Measurements from ENCODE around the gene LIN37. TPM values are rescaled to one million over a fixed set of nuclear protein-coding genes. Genes with fewer than 3 reads are reported as not detected.

LIN37 gene
- total RNA-seq, 1 experiment from 2014 or later, result 5.9 TPM

DNA sequence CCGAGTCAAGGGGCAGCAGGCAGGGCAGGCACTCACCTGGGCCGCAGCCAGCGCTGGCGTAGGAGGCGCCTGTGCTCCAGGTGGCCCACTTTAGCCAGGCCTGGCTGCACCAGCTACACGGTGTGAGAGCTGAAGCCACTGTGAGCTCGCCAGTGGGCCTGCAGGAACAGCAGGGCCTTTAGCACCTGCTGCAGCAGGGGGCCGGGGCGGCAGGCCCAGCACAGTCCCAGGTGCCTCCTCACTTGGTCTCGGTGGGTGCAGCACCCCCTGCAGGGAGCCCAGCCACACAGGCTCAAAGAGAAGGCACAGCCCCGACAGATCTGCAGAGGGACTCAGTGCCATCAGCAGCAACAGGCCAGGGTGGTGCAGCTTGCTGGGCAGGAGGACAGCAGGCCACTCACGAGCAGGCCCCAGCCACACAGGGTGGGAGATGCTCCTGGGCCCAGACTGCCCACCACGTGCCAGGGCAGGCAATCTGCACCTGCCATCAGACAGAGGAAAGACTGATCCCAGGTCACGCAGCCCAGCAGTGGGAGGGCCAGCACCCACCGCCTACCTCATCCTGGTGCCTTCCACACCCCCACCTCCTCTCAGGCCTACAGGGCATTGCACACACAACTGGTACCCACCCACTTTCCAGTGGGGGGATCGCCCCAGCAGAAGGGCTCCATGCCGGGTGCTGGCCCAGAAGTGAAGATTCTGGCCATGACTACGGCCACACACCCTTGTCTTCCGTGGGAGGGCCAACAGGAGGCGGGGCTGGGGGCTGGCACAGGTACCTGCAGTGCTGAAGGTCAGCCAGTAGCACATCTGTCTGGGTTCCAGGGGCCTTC is 42.8 kb downstream of the LIN37 start:
- Histone ChIP-seq H2BK5ac (ENCODE audit: insufficient read length, low read length) (no peak overlapping the region), H3K9ac (ENCODE audit: extremely low read depth, insufficient read length, low read length) (no peak overlapping the region), H2BK120ac (ENCODE audit: low read depth, low read length, poor library complexity, severe bottlenecking) (no peak overlapping the region), H3K23ac (ENCODE audit: insufficient read length, low read depth, low read length) (no peak overlapping the region), H2AK5ac (ENCODE audit: insufficient read length, low read length) (no peak overlapping the region), H2BK12ac (ENCODE audit: insufficient read length, low read depth, low read length) (no peak overlapping the region), H4K91ac (ENCODE audit: insufficient read length, low read depth, low read length) (no peak overlapping the region), H3K27me3 (ENCODE audit: insufficient read depth, low read length) (no peaks in the 10 kb centered on the region; the same call in 1 of the 2 replicates), H3K4me2 (ENCODE audit: insufficient read depth, insufficient read length, low read length) (no peak overlapping the region), H4K20me1 (ENCODE audit: control insufficient read depth, insufficient read depth, insufficient read length) (peaks cover 3% of the 10 kb centered on the region), H3K4ac (ENCODE audit: low read depth, low read length) (no peak overlapping the region), H3K23me2 (ENCODE audit: insufficient read length, low read depth, low read length, poor library complexity, severe bottlenecking) (no peaks in the 10 kb centered on the region), H3K18ac (ENCODE audit: insufficient read length, low read depth, low read length) (no peak overlapping the region), H4K5ac (ENCODE audit: insufficient read length, low read depth, low read length) (no peak overlapping the region), H3K9me3 (ENCODE audit: control insufficient read depth, low read depth, low read length) (no peaks in the 10 kb centered on the region), H3K14ac (ENCODE audit: insufficient read depth, low read length) (no peak overlapping the region), H3T11ph (ENCODE audit: low read length) (no peak overlapping the region), H3K4me1 (ENCODE audit: insufficient read depth, low read length) (no peaks in the 10 kb centered on the region), H3K27ac (ENCODE audit: insufficient read length, low read depth, low read length) (no peak overlapping the region), H3K79me1 (ENCODE audit: insufficient read depth, low read depth, low read length, poor library complexity, severe bottlenecking) (no peaks in the 10 kb centered on the region), H3K79me2 (ENCODE audit: insufficient read depth, low read length) (no peaks in the 10 kb centered on the region), H4K8ac (replicated peaks; ENCODE audit: insufficient read length, low read depth, low read length) (no peak overlapping the region), H3K56ac (ENCODE audit: insufficient read length, low read depth, low read length) (no peak overlapping the region), H2BK20ac (ENCODE audit: low read depth, low read length, poor library complexity, severe bottlenecking) (no peak overlapping the region), H2BK15ac (ENCODE audit: low read depth, low read length) (no peak overlapping the region), H2AFZ (ENCODE audit: low read length) (no peak overlapping the region)
- WGBS (ENCODE audit: extremely low coverage, insufficient read length, low lambda C conversion rate), result no CpG with 5 or more reads among the region's 20 CpGs
- Mint-ChIP-seq H3K36me3 (ENCODE audit: insufficient read depth in 1 of 3, low read depth in 3 of 3) (no peaks in the 10 kb centered on the region; a peak in 1 of 7 replicates), H3K27ac (peak overlapping the region in 1 of 3 experiments; percentile 52; a peak in 1 of 7 replicates), H3K4me1 (peaks cover 3 to 8% of the 10 kb centered on the region in 2 experiments; a peak in 3 of 4 replicates), H3K9me3 (no peaks in the 10 kb centered on the region), H3K4me3 (no peak overlapping the region), H3K27me3 (ENCODE audit: low read depth) (peaks cover 16% of the 10 kb centered on the region)
- TF ChIP-seq, protein P1, sequence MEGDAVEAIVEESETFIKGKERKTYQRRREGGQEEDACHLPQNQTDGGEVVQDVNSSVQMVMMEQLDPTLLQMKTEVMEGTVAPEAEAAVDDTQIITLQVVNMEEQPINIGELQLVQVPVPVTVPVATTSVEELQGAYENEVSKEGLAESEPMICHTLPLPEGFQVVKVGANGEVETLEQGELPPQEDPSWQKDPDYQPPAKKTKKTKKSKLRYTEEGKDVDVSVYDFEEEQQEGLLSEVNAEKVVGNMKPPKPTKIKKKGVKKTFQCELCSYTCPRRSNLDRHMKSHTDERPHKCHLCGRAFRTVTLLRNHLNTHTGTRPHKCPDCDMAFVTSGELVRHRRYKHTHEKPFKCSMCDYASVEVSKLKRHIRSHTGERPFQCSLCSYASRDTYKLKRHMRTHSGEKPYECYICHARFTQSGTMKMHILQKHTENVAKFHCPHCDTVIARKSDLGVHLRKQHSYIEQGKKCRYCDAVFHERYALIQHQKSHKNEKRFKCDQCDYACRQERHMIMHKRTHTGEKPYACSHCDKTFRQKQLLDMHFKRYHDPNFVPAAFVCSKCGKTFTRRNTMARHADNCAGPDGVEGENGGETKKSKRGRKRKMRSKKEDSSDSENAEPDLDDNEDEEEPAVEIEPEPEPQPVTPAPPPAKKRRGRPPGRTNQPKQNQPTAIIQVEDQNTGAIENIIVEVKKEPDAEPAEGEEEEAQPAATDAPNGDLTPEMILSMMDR (conservative IDR thresholded peaks at IDR 0.05), result peak; percentile 20; the same call in 1 of the 3 replicates
- DNase-seq, result no peak

All from H9 (cell line).